ENCODE measurements around the gene NMNAT2. TPM values are rescaled to one million over a fixed set of nuclear protein-coding genes. Genes with fewer than 3 reads are reported as not detected.

Gene NMNAT2
- total RNA-seq, 1 experiment from 2014 or later = 0.39 TPM

DNA sequence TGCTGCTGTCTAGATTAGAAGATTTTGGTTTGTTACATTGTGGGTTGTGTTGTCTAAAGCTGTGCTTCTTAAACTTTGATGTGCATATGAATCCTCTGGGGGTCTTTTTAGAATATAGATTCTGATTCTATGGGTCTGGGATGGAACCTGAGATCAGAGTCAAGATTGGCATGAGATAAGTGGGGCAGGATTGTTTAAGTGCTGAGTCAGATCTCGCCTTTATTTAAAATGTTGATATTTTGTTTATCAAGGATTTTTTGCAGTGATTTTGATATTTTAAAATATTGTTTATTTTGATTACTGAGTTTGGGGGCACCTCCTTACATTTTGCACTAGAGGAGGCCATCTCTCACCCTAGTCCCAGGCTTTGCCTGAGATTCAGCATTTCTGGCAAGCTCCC is 117.4 kb downstream of the NMNAT2 start:
- ChIA-PET CTCF (no interaction called here), POLR2A (no interaction called here)
- Histone ChIP-seq H3K27me3 (ENCODE audit: control insufficient read depth, insufficient read depth, low read length) (no peaks in the 10 kb centered on the region), H3K4me1 (ENCODE audit: control insufficient read depth, insufficient read depth, low read length) (no peaks in the 10 kb centered on the region), H3K27ac (ENCODE audit: low read length) (no peak overlapping the region), H3K4me3 (ENCODE audit: low read depth in 2 of 2, low read length in 2 of 2) (no peak overlapping the region), H3K36me3 (ENCODE audit: control insufficient read depth, insufficient read depth, low read length) (no peaks in the 10 kb centered on the region), H3K9me3 (ENCODE audit: control insufficient read depth, insufficient read depth, low read depth, low read length) (no peaks in the 10 kb centered on the region)
- ATAC-seq = no peak
- DNase-seq (ENCODE audit: low read depth, low spot score) = no peak
- in situ Hi-C loops (cut with HindIII; ENCODE audit: low pct_unique_long_range_greater_than_20kb, low sequenced_read_pairs) (no loop called here), intact Hi-C loops (cut with micrococcal nuclease; ENCODE audit: unreplicated experiment) (no loop called here)
- TF ChIP-seq POLR2AphosphoS5 (IDR thresholded peaks at IDR 0.05; ENCODE audit: low read depth, low read length) (no peak), TCF7L2 (IDR thresholded peaks at IDR 0.05; ENCODE audit: low read depth, low read length) (no peak), SIN3A (IDR thresholded peaks at IDR 0.05; ENCODE audit: borderline replicate concordance, insufficient read depth, low read depth, low read length) (no peak)
- TF ChIP-seq, protein P1, sequence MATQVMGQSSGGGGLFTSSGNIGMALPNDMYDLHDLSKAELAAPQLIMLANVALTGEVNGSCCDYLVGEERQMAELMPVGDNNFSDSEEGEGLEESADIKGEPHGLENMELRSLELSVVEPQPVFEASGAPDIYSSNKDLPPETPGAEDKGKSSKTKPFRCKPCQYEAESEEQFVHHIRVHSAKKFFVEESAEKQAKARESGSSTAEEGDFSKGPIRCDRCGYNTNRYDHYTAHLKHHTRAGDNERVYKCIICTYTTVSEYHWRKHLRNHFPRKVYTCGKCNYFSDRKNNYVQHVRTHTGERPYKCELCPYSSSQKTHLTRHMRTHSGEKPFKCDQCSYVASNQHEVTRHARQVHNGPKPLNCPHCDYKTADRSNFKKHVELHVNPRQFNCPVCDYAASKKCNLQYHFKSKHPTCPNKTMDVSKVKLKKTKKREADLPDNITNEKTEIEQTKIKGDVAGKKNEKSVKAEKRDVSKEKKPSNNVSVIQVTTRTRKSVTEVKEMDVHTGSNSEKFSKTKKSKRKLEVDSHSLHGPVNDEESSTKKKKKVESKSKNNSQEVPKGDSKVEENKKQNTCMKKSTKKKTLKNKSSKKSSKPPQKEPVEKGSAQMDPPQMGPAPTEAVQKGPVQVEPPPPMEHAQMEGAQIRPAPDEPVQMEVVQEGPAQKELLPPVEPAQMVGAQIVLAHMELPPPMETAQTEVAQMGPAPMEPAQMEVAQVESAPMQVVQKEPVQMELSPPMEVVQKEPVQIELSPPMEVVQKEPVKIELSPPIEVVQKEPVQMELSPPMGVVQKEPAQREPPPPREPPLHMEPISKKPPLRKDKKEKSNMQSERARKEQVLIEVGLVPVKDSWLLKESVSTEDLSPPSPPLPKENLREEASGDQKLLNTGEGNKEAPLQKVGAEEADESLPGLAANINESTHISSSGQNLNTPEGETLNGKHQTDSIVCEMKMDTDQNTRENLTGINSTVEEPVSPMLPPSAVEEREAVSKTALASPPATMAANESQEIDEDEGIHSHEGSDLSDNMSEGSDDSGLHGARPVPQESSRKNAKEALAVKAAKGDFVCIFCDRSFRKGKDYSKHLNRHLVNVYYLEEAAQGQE (IDR thresholded peaks at IDR 0.05; ENCODE audit: insufficient read depth in 1 of 2, low read depth in 2 of 2, low read length in 1 of 2) = no peak
- TF ChIP-seq, protein P2, sequence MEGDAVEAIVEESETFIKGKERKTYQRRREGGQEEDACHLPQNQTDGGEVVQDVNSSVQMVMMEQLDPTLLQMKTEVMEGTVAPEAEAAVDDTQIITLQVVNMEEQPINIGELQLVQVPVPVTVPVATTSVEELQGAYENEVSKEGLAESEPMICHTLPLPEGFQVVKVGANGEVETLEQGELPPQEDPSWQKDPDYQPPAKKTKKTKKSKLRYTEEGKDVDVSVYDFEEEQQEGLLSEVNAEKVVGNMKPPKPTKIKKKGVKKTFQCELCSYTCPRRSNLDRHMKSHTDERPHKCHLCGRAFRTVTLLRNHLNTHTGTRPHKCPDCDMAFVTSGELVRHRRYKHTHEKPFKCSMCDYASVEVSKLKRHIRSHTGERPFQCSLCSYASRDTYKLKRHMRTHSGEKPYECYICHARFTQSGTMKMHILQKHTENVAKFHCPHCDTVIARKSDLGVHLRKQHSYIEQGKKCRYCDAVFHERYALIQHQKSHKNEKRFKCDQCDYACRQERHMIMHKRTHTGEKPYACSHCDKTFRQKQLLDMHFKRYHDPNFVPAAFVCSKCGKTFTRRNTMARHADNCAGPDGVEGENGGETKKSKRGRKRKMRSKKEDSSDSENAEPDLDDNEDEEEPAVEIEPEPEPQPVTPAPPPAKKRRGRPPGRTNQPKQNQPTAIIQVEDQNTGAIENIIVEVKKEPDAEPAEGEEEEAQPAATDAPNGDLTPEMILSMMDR (IDR thresholded peaks at IDR 0.05) = no peak
- BruUV-seq (replicated peaks) = no TSS peak

DNA sequence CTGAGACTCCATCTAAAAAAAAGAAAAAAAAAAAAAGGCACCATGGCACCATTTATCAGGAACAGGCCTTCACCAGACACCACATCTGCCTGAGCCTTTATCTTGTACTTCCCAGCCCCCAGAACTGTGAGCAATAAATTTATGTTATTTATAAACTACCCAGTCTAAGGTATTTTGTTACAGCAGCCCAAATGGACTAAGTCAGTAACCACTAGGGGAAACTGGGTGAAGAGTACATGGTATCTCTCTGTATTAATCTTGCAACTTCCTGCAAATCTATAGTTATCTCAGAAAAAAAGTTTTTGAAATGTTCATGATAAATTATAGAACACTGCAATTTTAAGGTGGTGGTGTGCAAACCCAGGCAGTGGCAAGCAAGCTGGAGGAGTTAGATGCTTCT is 117.8 kb downstream of the NMNAT2 start:
- BruUV-seq (replicated peaks) = no TSS peak

More for the DNA sequence above, 117.8 kb downstream of the NMNAT2 start:
- Histone ChIP-seq H3K27me3 (ENCODE audit: control insufficient read depth, insufficient read depth, low read length) (no peaks in the 10 kb centered on the region), H3K9me3 (ENCODE audit: control insufficient read depth, insufficient read depth, low read depth, low read length) (no peaks in the 10 kb centered on the region), H3K36me3 (ENCODE audit: control insufficient read depth, insufficient read depth, low read length) (no peaks in the 10 kb centered on the region), H3K4me3 (ENCODE audit: low read depth in 2 of 2, low read length in 2 of 2) (no peak overlapping the region), H3K4me1 (ENCODE audit: control insufficient read depth, insufficient read depth, low read length) (no peaks in the 10 kb centered on the region), H3K27ac (ENCODE audit: low read length) (no peak overlapping the region)
- no peak for DNase-seq (ENCODE audit: low read depth, low spot score)
- ChIA-PET POLR2A (no interaction called here), CTCF (no interaction called here)
- in situ Hi-C loops (cut with HindIII; ENCODE audit: low pct_unique_long_range_greater_than_20kb, low sequenced_read_pairs) = no loop called here
- intact Hi-C loops (cut with micrococcal nuclease; ENCODE audit: unreplicated experiment) = no loop called here
- no peak for ATAC-seq
- TF ChIP-seq TCF7L2 (IDR thresholded peaks at IDR 0.05; ENCODE audit: low read depth, low read length) (no peak), SIN3A (IDR thresholded peaks at IDR 0.05; ENCODE audit: borderline replicate concordance, insufficient read depth, low read depth, low read length) (no peak), POLR2AphosphoS5 (IDR thresholded peaks at IDR 0.05; ENCODE audit: low read depth, low read length) (no peak)
- TF ChIP-seq, protein P1 (IDR thresholded peaks at IDR 0.05; ENCODE audit: insufficient read depth in 1 of 2, low read depth in 2 of 2, low read length in 1 of 2) = no peak
- TF ChIP-seq, protein P2 (IDR thresholded peaks at IDR 0.05) = no peak

Data from Panc1 (cell line).